ENCODE results near the gene C10orf143. TPM values are rescaled to one million over a fixed set of nuclear protein-coding genes. Genes with fewer than 3 reads are reported as not detected.

C10orf143 gene
- total and polyA plus RNA-seq, 7 donors, result 1.4 to 9.6 (median 6.8) TPM

- no peak for DNase-seq
- no peaks in the 10 kb centered on the region for H3K9me3 ChIP-seq
- no peak overlapping the region for H3K27ac ChIP-seq
- H3K27me3 ChIP-seq, result peaks cover 0 to 12% (median 0%) of the 10 kb centered on the region in 3 donors
- TF ChIP-seq POLR2A (IDR thresholded peaks at IDR 0.05) (no peak), CTCF (IDR thresholded peaks at IDR 0.05) (no peak)
- WGBS, 2 donors, result 57 to 58% methylated on average over 14 of the region's 14 CpGs
- no peaks in the 10 kb centered on the region for H3K4me1 ChIP-seq
- no peak overlapping the region for H3K4me3 ChIP-seq
- no peaks in the 10 kb centered on the region for H3K36me3 ChIP-seq
- intact Hi-C loops (cut with DNase I), result no loop called here
These were observed 68.2 kb downstream of the C10orf143 start for GRCh38 chr10:130042381-130042780.

GRCh38 chr10:130041451-130042371, 68.9 kb downstream of the C10orf143 start:
- Histone ChIP-seq H3K4me3 (no peak overlapping the region), H3K9me3 (no peaks in the 10 kb centered on the region), H3K27ac (no peak overlapping the region), H3K4me1 (no peaks in the 10 kb centered on the region), H3K27me3 (peaks cover 0 to 8% (median 0%) of the 10 kb centered on the region in 3 donors), H3K36me3 (no peaks in the 10 kb centered on the region)
- DNase-seq, result no peak
- WGBS, 2 donors, result 72 to 79% methylated on average over 10 of the region's 10 CpGs
- intact Hi-C loops (cut with DNase I), result no loop called here
- no peak for TF ChIP-seq EP300 (IDR thresholded peaks at IDR 0.05)
- TF ChIP-seq POLR2A (IDR thresholded peaks at IDR 0.05), result no peak
- no peak for TF ChIP-seq CTCF (IDR thresholded peaks at IDR 0.05)
- no peak for TF ChIP-seq POLR2AphosphoS5 (IDR thresholded peaks at IDR 0.05)

GRCh38 chr10:130040817-130041330, 69.8 kb downstream of the C10orf143 start:
- Histone ChIP-seq H3K9me3 (no peaks in the 10 kb centered on the region), H3K27ac (no peak overlapping the region), H3K36me3 (no peaks in the 10 kb centered on the region), H3K27me3 (peaks cover 0 to 7% (median 0%) of the 10 kb centered on the region in 3 donors), H3K4me1 (no peaks in the 10 kb centered on the region), H3K4me3 (no peak overlapping the region)
- DNase-seq, result peak; percentile 61
- intact Hi-C loops (cut with DNase I), result no loop called here
- no peak for TF ChIP-seq CTCF (IDR thresholded peaks at IDR 0.05)
- TF ChIP-seq POLR2A (IDR thresholded peaks at IDR 0.05), result no peak
- no peak for TF ChIP-seq POLR2AphosphoS5 (IDR thresholded peaks at IDR 0.05)
- no peak for TF ChIP-seq EP300 (IDR thresholded peaks at IDR 0.05)
- 85 to 87% methylated on average over 12 of the region's 12 CpGs for WGBS, 2 donors

- Histone ChIP-seq H3K27ac (no peak overlapping the region), H3K4me1 (no peaks in the 10 kb centered on the region), H3K27me3 (peaks cover 0 to 2% (median 0%) of the 10 kb centered on the region in 3 donors), H3K9me3 (no peaks in the 10 kb centered on the region), H3K4me3 (no peak overlapping the region), H3K36me3 (no peaks in the 10 kb centered on the region)
- TF ChIP-seq EP300 (IDR thresholded peaks at IDR 0.05) (no peak), POLR2A (IDR thresholded peaks at IDR 0.05) (no peak), CTCF (IDR thresholded peaks at IDR 0.05) (no peak), POLR2AphosphoS5 (IDR thresholded peaks at IDR 0.05) (no peak)
- DNase-seq, result peak; percentile 13
- WGBS, 2 donors, result 82 to 90% methylated on average over 11 of the region's 11 CpGs
- intact Hi-C loops (cut with DNase I), result no loop called here
These were observed 70.3 kb downstream of the C10orf143 start for GRCh38 chr10:130040351-130040750.
